Measurements from ENCODE around the gene MAN2C1.
A peak's percentile ranks its signal among the peaks of the same experiment; 100 is the strongest.
"Not testable (repeated sequence)": the region's sequence is repeated elsewhere in the genome, so short reads cannot be mapped to it uniquely, and the experiment has no call there.

Gene MAN2C1

GRCh38 chr15:75367913-75368688 lies at the start of gene MAN2C1:
Gene MAN2C1, minus strand, starts transcription at chr15:75368607. Its CDS starts 24 bp downstream, at chr15:75368583.
- peak; percentile 96 for DNase-seq

GRCh38 chr15:75416584-75416983 lies 48.2 kb upstream of the MAN2C1 start:
- DNase-seq: no peak

- DNase-seq: no peak
Measured at GRCh38 chr15:75410196-75410595, 41.8 kb upstream of the MAN2C1 start.

- DNase-seq: no peak
Measured at GRCh38 chr15:75407083-75407482, 38.7 kb upstream of the MAN2C1 start.

GRCh38 chr15:75403892-75404291 lies 35.5 kb upstream of the MAN2C1 start:
- DNase-seq: no peak

GRCh38 chr15:75397494-75397893 lies 29.1 kb upstream of the MAN2C1 start:
- DNase-seq: no peak

- DNase-seq: peak; percentile 85
Measured at GRCh38 chr15:75389791-75390382, 21.5 kb upstream of the MAN2C1 start.

- not testable (repeated sequence) for DNase-seq
Measured at GRCh38 chr15:75383986-75384385, 15.6 kb upstream of the MAN2C1 start.

GRCh38 chr15:75380773-75381172 lies 12.4 kb upstream of the MAN2C1 start:
- DNase-seq: no peak

- no peak for DNase-seq
Measured at GRCh38 chr15:75371901-75372688, 3.7 kb upstream of the MAN2C1 start.

GRCh38 chr15:75371486-75371885 lies 3.1 kb upstream of the MAN2C1 start:
- no peak for DNase-seq

- DNase-seq: no peak
Measured at GRCh38 chr15:75369897-75370581, 1.6 kb upstream of the MAN2C1 start.

- no peak for DNase-seq
Measured at GRCh38 chr15:75368689-75369239, 357 bp upstream of the MAN2C1 start.

GRCh38 chr15:75367406-75367912 lies 948 bp downstream of the MAN2C1 start:
- DNase-seq: no peak

- DNase-seq: no peak
Measured at GRCh38 chr15:75367006-75367405, 1.4 kb downstream of the MAN2C1 start.

- no peak for DNase-seq
Measured at GRCh38 chr15:75366163-75366562, 2.2 kb downstream of the MAN2C1 start.

GRCh38 chr15:75364881-75365280 lies 3.5 kb downstream of the MAN2C1 start:
- DNase-seq: no peak

GRCh38 chr15:75363786-75364185 lies 4.6 kb downstream of the MAN2C1 start:
- no peak for DNase-seq

GRCh38 chr15:75362642-75363249 lies 5.7 kb downstream of the MAN2C1 start:
- DNase-seq: no peak

- no peak for DNase-seq
Measured at GRCh38 chr15:75361989-75362641, 6.3 kb downstream of the MAN2C1 start.

GRCh38 chr15:75361361-75361988 lies 6.9 kb downstream of the MAN2C1 start:
- DNase-seq: no peak
